PC-9 (cell line): Measurements from ENCODE around the gene SIK3. TPM values are rescaled to one million over a fixed set of nuclear protein-coding genes. Genes with fewer than 3 reads are reported as not detected.
A peak's percentile ranks its signal among the peaks of the same experiment; 100 is the strongest.

Experiments
- BruUV-seq: library from RNA; stranded (reverse); fragments of 400-500 nt; replicated peaks from 2 replicates; lab custom pipeline; 2021; lab: Mats Ljungman, UMichigan
- CTCF ChIA-PET: fragments of 300-600 bp; sonication (Branson Sonifier 250); formaldehyde crosslinking; loops from one replicate; lab custom pipeline; 2022; ENCODE audit warnings: antibody characterized with exemption; lab: Charles Lee
- POLR2A ChIA-PET: fragments of 300-600 bp; sonication (Branson Sonifier 250); formaldehyde crosslinking; loops from one replicate; lab custom pipeline; 2022; ENCODE audit warnings: antibody characterized with exemption; ENCODE audit not compliant: unreplicated experiment; lab: Charles Lee
- DNase-seq, 2 experiments: peaks; one replicate each; pipeline versions ENCODE4 v3.0.0 to v3.0.0-alpha.2; 2015 to 2022; ENCODE audit warnings: mixed read lengths in 1 of 2
- H2AFZ ChIP-seq: fragments of 200-600 bp; sonication (generic); 2 replicates; pipeline ENCODE4 v1.8.1; 2017; ENCODE audit warnings: antibody characterized with exemption
- H3F3A ChIP-seq: fragments of 200-600 bp; sonication (generic); 2 replicates; pipeline ENCODE4 v1.8.1; 2017; ENCODE audit warnings: antibody characterized with exemption, mild to moderate bottlenecking, low read depth; ENCODE audit not compliant: insufficient read depth
- H3K27ac ChIP-seq: fragments of 200-600 bp; sonication (generic); 2 replicates; pipeline ENCODE4 v1.6.1; 2016; ENCODE audit warnings: mixed run types
- H3K27me3 ChIP-seq: fragments of 200-600 bp; sonication (generic); 2 replicates; pipeline ENCODE4 v1.6.1; 2016; ENCODE audit warnings: low read depth, mixed run types; ENCODE audit not compliant: insufficient read depth
- H3K36me3 ChIP-seq: fragments of 200-600 bp; sonication (generic); 2 replicates; pipeline ENCODE4 v1.6.1; 2016; ENCODE audit warnings: low read depth, mixed run types
- H3K4me1 ChIP-seq: fragments of 200-600 bp; sonication (generic); replicated peaks from 2 replicates; pipeline ENCODE4 v1.6.1; 2016; ENCODE audit warnings: mixed run types; ENCODE audit not compliant: insufficient read depth
- H3K4me2 ChIP-seq: fragments of 200-600 bp; sonication (generic); 2 replicates; pipeline ENCODE4 v1.6.1; 2017; ENCODE audit warnings: mixed run types
- H3K4me3 ChIP-seq: fragments of 200-600 bp; sonication (generic); 2 replicates; pipeline ENCODE4 v1.6.1; 2016; ENCODE audit warnings: mixed run types
- H3K79me2 ChIP-seq: fragments of 200-600 bp; sonication (generic); 2 replicates; pipeline ENCODE4 v1.6.1; 2017; ENCODE audit warnings: low read depth, mixed run types
- H3K9me2 ChIP-seq: fragments of 200-600 bp; sonication (generic); 2 replicates; pipeline ENCODE4 v1.8.1; 2017; ENCODE audit warnings: mild to moderate bottlenecking; ENCODE audit not compliant: insufficient read depth
- H3K9me3 ChIP-seq: fragments of 200-600 bp; sonication (generic); 2 replicates; pipeline ENCODE4 v1.8.1; 2016; ENCODE audit warnings: low read depth; ENCODE audit not compliant: insufficient read depth
- H4K20me1 ChIP-seq: fragments of 200-600 bp; sonication (generic); 2 replicates; pipeline ENCODE4 v1.8.1; 2017; ENCODE audit not compliant: insufficient read depth
- EZH2 ChIP-seq: fragments of 200-600 bp; sonication (generic); IDR thresholded peaks from 2 replicates; pipeline ENCODE4 v1.8.0; 2017; ENCODE audit warnings: antibody characterized with exemption, low read depth
- intact Hi-C: fragments of 100-400 bp; cut with micrococcal nuclease; formaldehyde crosslinking; loops from one replicate; pipeline ENCODE4 v1.10.0; 2022; ENCODE audit not compliant: unreplicated experiment
- total RNA-seq: library from RNA; stranded (reverse); gene quantifications from 2 replicates; pipeline ENCODE4 v1.2.3, GENCODE V29; 2021
- TF ChIP-seq, protein P1 (sequence below): fragments of 200-600 bp; sonication (generic); conservative IDR thresholded peaks from 2 replicates; pipeline ENCODE4 v1.6.1; 2017; ENCODE audit warnings: mixed run types, antibody characterized with exemption, mild to moderate bottlenecking, moderate library complexity

Gene SIK3
- total RNA-seq, 1 experiment from 2014 or later, result 30.2 TPM

DNA sequence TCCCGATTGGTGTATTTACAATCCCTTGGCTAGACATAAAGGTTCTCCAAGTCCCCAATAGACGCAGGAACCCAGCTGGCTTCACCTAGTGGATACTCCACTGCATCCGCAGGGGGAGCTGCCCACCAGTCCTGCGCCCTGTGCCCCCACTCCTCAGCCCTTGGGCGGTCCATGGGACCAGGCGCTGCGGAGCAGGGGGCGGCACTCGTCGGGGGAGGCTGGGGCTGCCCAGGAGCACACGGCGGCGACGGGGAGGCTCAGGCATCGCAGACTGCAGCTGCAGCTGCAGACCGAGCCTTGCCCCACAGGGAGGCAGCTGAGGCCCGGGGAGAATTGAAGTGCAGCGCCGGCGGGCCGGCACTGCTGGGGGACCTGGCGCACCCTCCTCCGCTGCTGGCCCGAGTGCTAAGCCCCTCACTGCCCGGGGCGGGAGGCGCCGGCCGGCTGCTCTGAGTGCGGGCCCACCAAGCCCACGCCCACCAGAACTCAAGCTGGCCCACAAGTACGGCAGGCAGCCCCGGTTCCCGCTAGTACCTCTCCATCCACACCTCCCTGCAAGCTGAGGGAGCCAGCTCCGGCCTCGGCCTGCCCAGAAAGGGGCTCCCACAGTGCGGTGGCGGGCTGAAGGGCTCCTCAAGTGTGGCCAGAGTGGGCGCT is 12.2 kb upstream of the SIK3 start:
- no peak overlapping the region for H3K4me3 ChIP-seq
- no peak for DNase-seq
- no peak overlapping the region for H3K4me2 ChIP-seq
- ChIA-PET CTCF (interaction anchor here (0.6 kb wide), 1 partner anchor 23 kb away, joined by 14 read pairs; no protein-coding TSS in a partner anchor), POLR2A (no interaction called here)
- H3K27ac ChIP-seq, result no peak overlapping the region
- H3K79me2 ChIP-seq, result no peaks in the 10 kb centered on the region
- intact Hi-C loops, result no loop called here
- H3K9me3 ChIP-seq, result no peaks in the 10 kb centered on the region
- no peaks in the 10 kb centered on the region for H3K27me3 ChIP-seq
- no TSS peak for BruUV-seq
- TF ChIP-seq EZH2, result no peak
- TF ChIP-seq, protein P1, sequence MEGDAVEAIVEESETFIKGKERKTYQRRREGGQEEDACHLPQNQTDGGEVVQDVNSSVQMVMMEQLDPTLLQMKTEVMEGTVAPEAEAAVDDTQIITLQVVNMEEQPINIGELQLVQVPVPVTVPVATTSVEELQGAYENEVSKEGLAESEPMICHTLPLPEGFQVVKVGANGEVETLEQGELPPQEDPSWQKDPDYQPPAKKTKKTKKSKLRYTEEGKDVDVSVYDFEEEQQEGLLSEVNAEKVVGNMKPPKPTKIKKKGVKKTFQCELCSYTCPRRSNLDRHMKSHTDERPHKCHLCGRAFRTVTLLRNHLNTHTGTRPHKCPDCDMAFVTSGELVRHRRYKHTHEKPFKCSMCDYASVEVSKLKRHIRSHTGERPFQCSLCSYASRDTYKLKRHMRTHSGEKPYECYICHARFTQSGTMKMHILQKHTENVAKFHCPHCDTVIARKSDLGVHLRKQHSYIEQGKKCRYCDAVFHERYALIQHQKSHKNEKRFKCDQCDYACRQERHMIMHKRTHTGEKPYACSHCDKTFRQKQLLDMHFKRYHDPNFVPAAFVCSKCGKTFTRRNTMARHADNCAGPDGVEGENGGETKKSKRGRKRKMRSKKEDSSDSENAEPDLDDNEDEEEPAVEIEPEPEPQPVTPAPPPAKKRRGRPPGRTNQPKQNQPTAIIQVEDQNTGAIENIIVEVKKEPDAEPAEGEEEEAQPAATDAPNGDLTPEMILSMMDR, result no peak
- no peaks in the 10 kb centered on the region for H3K36me3 ChIP-seq
- no peaks in the 10 kb centered on the region for H3K9me2 ChIP-seq
- no peaks in the 10 kb centered on the region for H4K20me1 ChIP-seq
- 0 out of 2 replicates have a peak, but pooled peaks cover 11% of the 10 kb centered on the region for H3K4me1 ChIP-seq
- no peak overlapping the region for H2AFZ ChIP-seq
- peaks cover 7% of the 10 kb centered on the region; the same call in 1 of the 2 replicates for H3F3A ChIP-seq

- Histone ChIP-seq H4K20me1 (no peaks in the 10 kb centered on the region), H3K79me2 (no peaks in the 10 kb centered on the region), H3K4me2 (peak overlapping the region; percentile 37; the same call in 1 of the 2 replicates), H3K9me3 (no peaks in the 10 kb centered on the region), H3K27ac (no peak overlapping the region), H2AFZ (no peak overlapping the region), H3K4me3 (no peak overlapping the region), H3K9me2 (no peaks in the 10 kb centered on the region), H3K4me1 (0 out of 2 replicates have a peak, but pooled peaks cover 11% of the 10 kb centered on the region), H3K36me3 (no peaks in the 10 kb centered on the region), H3F3A (peaks cover 7% of the 10 kb centered on the region; the same call in 1 of the 2 replicates), H3K27me3 (no peaks in the 10 kb centered on the region)
- ChIA-PET POLR2A (no interaction called here), CTCF (no interaction called here)
- peak in 1 of 2 experiments; percentile 72 for DNase-seq
- BruUV-seq, result no TSS peak
- intact Hi-C loops, result loop anchor here (2.0 to 5.0 kb wide), 4 partner anchors 119 to 376 kb away; partner anchors contain the start of gene BUD13
- TF ChIP-seq, protein P1, result no peak
- TF ChIP-seq EZH2, result no peak
Measured at GRCh38 chr11:117107701-117108590, 9.7 kb upstream of the SIK3 start.

- Histone ChIP-seq H3K27ac (no peak overlapping the region), H4K20me1 (peaks cover 13% of the 10 kb centered on the region), H3K4me3 (no peak overlapping the region), H3K27me3 (no peaks in the 10 kb centered on the region), H3K4me2 (no peak overlapping the region), H3K9me2 (no peaks in the 10 kb centered on the region), H2AFZ (no peak overlapping the region), H3K9me3 (no peaks in the 10 kb centered on the region), H3K36me3 (no peaks in the 10 kb centered on the region), H3F3A (peaks cover 24% of the 10 kb centered on the region; the same call in 1 of the 2 replicates), H3K4me1 (peaks cover 31% of the 10 kb centered on the region), H3K79me2 (peaks cover 25% of the 10 kb centered on the region)
- no TSS peak for BruUV-seq
- intact Hi-C loops, result no loop called here
- DNase-seq, result no peak
- ChIA-PET POLR2A (no interaction called here), CTCF (no interaction called here)
- TF ChIP-seq, protein P1, result no peak
- no peak for TF ChIP-seq EZH2
Measured at GRCh38 chr11:117100556-117100955, 2.3 kb upstream of the SIK3 start.
